ENCODE data around the gene CDC42SE2.
"Not testable (repeated sequence)": the region's sequence is repeated elsewhere in the genome, so short reads cannot be mapped to it uniquely, and the experiment has no call there.

Gene CDC42SE2

DNA sequence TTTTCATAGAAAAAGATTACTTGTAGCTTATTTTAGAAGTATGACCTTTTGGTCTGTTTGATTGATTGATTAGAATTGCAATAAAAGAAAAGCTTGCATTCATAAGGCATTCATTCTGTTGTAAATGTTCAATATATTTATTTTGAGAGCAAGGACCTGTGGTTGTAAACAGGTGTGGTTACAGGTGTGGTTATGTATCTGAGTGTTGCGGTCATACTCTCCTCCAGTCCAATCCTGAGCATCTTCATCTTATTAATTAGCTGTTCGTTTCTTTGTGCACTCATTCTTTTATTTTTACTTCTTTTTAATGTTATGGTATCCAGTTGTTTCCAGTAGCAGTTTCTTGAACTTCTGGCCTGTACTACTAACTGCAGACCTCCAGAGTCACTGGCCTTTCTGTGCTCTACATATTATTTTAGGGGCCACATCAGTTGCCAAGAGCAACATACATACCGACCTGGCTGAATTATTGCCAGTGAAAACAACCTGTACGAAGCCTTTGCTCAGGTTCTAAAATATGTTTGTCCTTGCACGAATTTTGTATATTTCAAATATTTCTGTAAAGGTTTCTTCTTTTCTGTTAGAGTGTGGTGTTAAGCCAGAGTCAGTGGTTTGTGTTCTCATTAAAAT, 128.7 kb downstream of the CDC42SE2 start:
- no peak for DNase-seq

DNA sequence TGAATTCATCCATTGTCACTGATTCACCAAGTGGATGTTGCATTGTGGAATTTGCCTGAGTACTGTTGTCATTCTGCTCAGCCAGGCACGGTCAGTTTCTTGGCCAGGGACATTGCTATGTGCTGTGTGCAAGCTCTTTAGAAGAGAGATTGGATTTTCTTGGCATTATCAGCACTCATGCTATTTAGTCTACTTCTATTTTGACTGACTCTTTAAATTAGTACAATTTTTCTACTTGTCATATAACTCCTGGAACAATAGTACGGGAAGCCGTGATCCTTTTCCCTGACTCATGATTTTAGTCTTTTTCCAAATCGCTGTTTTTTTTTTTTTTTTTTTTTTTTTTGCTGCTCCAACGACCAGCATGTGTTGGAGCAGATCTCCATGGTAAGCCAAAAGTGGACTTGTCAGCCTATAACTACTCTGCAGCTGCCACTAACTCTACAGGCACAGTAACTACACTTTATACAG, 129.7 kb downstream of the CDC42SE2 start:
- no peak for DNase-seq

GRCh38 chr5:131394128-131394527, 130.3 kb downstream of the CDC42SE2 start:
- no peak for DNase-seq

DNA sequence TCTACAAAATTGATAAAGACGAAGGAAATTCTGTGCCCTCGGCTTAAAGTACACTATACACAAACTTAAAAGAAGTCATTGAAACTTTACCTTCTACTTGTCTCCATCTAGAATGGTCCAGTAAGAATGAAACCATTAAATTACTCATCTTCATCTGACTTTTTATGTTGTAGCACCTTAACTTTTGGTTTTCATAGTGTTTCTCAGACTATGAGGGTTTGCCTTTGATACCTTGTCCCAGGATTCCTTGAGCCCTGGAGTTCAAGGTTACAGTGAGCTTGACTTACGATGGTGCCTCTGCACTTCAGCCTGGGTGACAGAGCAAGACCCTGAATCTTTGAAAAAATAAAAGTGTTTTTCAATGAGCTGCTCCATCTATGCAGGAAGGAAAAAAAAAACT, 132.2 kb downstream of the CDC42SE2 start:
- DNase-seq: no peak

- DNase-seq: no peak
Measured at GRCh38 chr5:131396630-131397273, 132.9 kb downstream of the CDC42SE2 start.

- DNase-seq: not testable (repeated sequence)
Measured at GRCh38 chr5:131399007-131399406, 135.2 kb downstream of the CDC42SE2 start.

- DNase-seq: no peak
Measured at GRCh38 chr5:131400585-131400984, 136.7 kb downstream of the CDC42SE2 start.

- no peak for DNase-seq
Measured at GRCh38 chr5:131405674-131406073, 141.8 kb downstream of the CDC42SE2 start.

GRCh38 chr5:131406076-131406475, 142.2 kb downstream of the CDC42SE2 start:
- DNase-seq: no peak

GRCh38 chr5:131406975-131407638, 143.3 kb downstream of the CDC42SE2 start:
- no peak for DNase-seq

DNA sequence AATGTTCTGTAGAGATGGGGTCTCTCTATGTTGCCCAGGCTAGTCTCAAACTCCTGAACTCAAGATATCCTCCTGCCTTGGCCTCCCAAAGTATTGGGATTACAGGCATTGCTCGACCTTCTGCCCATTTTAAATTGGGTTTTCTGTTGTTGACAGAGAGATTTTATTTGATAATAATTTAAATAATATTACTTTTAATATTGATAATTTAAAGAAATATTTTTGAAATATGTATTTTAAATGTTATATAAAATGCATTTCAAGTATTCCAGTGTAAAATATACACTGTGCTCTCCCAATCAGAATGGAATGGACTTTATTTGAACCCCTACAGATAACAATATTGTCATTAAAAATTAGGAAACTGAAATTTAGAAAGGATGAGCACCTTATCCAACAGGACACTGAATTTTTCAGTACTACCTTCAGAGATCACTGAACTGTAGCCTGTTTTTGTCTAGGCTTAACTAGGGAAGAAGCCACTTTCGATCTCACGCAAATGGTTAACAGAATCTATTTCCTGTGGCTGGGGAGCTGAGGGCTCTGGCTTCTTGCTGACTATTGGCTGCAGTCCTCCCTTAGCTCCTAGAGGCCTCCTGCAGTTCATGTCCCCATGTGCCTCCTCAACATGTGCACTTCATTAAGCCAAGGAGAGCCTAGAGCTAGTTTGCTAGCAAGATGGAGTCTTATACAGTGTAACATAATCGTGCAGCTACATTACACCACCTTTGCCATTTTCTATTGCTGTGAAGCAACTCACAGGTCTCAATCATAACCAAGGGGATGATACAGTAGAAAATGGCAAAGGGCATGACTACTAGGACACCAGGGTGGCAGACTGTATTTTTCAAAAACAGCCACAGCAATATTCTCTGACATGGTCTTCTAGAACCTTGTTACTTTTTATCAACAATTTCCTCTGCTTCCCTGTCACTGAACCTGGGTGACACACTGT, 150.0 kb downstream of the CDC42SE2 start:
- peak; percentile 69 for DNase-seq

GRCh38 chr5:131416729-131417128, 152.9 kb downstream of the CDC42SE2 start:
- no peak for DNase-seq

- peak; percentile 67 for DNase-seq
Measured at GRCh38 chr5:131417240-131417869, 153.5 kb downstream of the CDC42SE2 start.

GRCh38 chr5:131418846-131419245, 155.0 kb downstream of the CDC42SE2 start:
- DNase-seq: no peak

DNA sequence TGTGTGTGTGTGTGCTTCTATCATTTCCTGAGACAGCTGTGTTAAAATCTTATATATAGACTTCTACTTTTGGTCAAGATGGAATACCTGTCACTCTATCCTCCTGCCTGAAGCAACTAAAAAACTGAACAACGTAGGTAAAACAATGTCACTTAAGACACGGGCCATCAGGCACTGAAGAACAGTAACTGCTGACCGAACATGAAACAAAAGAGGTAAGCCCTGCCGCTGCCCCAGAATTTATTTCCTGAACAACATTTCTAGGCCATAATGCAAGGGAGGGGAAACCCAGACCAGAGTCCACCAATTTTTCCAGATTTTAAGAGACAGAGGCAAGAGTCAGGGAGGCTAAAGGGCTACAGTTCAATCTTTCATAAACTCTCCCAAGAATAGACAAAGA, 156.0 kb downstream of the CDC42SE2 start:
- no peak for DNase-seq

DNA sequence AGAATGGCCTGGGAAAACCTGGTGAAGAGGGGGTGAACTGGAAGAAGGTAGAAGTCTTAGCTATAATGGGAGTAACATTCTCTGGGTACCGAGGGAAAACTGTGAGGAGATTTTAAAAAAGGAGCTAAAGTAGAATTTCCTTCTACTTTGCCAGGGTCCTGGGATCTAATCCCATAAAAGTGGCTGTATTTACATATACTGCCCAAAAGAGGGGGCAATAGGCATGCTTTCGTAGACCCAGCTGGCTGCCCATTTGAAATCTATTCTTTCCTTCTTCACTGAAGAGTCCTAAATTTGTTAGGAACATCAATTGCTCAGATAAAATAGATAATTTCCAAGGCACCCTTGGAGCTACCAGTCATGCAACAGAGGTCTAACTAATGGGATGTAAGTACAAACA, 159.2 kb downstream of the CDC42SE2 start:
- DNase-seq: peak; percentile 27

GRCh38 chr5:131426011-131426410, 162.2 kb downstream of the CDC42SE2 start:
- no peak for DNase-seq

DNA sequence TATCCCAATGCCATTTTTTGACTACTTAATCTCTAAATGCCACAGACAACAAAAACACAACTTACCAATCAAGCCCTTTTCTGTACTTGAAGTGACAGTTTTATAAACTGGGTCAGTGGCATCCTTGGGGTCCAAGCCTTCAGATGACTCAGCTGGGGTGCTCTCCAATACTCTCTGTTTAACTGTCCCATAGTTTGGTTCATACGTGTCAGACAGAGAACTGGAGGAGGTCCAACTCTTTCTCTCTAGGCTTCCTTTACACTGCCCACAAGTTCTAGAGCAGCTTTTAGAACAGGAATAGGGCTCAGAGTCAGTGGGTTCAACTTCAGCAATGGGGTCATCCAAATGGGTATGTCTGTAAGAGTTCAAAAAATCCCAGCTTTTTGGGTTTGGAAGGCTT, 166.9 kb downstream of the CDC42SE2 start:
- no peak for DNase-seq

DNA sequence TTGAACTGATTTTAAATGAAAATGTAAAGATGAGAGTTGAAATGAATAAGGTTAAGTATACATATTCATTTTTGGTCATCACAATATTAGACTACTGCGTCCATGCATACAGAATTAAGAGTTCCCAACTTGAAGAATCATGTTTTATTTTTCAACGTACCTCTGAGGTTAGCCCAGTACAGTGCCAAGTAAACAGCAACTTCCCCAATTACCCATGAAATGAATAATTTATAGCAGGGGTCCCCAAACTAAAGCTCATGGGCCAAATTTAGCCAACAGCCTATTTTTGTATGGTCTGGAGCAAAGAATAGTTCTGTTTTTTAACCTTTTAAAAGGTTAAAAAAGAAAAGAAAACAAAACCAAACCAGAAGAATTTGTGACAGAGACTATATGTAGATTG, 167.9 kb downstream of the CDC42SE2 start:
- DNase-seq: no peak

DNA sequence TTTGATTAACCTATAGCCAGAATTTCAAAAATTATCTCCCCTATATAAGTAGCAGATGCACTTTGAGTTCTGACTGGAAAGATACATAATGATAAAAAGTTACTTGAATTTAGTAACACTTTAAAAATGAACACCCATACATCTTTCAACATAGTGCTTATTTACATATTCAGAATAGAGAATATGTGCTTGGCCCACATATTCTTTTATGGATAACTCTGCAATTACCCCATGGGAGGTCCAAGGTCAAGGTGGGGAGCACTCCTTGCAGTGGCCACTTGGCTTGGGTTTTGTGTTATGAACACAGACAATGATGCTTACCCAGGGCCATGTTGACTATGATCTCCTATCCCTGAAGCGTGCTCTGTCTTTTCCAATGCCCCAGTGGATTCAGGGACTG, 169.3 kb downstream of the CDC42SE2 start:
- no peak for DNase-seq

DNA sequence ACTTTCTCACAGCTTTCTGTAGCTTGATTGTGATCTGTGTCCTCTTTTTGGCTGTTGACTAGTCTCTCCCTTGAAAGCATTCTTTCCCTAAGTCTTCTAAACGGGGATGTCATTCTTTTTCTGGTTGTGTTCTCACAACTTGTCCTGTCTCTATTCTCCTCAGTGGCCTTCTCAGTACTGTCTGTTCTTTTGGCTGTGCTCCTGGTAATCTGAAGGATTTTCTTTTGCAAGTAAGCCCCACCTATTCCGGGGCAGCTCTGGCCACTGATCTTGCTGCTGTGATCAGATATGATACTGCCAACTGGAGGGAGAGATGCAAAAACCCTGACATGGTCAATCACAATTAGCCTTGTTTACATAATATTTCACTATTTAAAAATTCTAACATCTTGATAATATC, 172.2 kb downstream of the CDC42SE2 start:
- DNase-seq: no peak

- no peak for DNase-seq
Measured at GRCh38 chr5:131441184-131441583, 177.3 kb downstream of the CDC42SE2 start.

Measured in fibroblast of skin of scalp (primary cell).